Stimulated activated CD8-positive, alpha-beta memory T cell treated with anti-CD3 and anti-CD28 coated beads, Interleukin-15, amount 100 ng/mL, for 1 hour (primary cell): ENCODE measurements around the gene RB1.
"Not testable (repeated sequence)": the region's sequence is repeated elsewhere in the genome, so short reads cannot be mapped to it uniquely, and the experiment has no call there.

Experiments
- DNase-seq: peaks from one replicate; pipeline ENCODE4 v3.0.0-alpha.2; 2020; ENCODE audit warnings: low read depth

Gene RB1

GRCh38 chr13:48410199-48410598, 106.6 kb downstream of the RB1 start:
- no peak for DNase-seq

GRCh38 chr13:48411147-48411794, 107.7 kb downstream of the RB1 start:
- DNase-seq: no peak

GRCh38 chr13:48411841-48412531, 108.4 kb downstream of the RB1 start:
- no peak for DNase-seq

- no peak for DNase-seq
Observed at GRCh38 chr13:48412881-48413351, 109.4 kb downstream of the RB1 start, which contains the start of gene LPAR6. LPAR6 (minus strand) TSS chr13:48413113; CDS start chr13:48412423, 690 bp downstream.

GRCh38 chr13:48414501-48414900, 111.0 kb downstream of the RB1 start:
- DNase-seq: no peak

GRCh38 chr13:48415516-48415915, 112.0 kb downstream of the RB1 start:
- no peak for DNase-seq

GRCh38 chr13:48422003-48422402, 118.5 kb downstream of the RB1 start:
- DNase-seq: not testable (repeated sequence)

GRCh38 chr13:48424212-48424611, 120.7 kb downstream of the RB1 start:
- no peak for DNase-seq

- DNase-seq: no peak
Observed at GRCh38 chr13:48426052-48426451, 122.5 kb downstream of the RB1 start.

- not testable (repeated sequence) for DNase-seq
Observed at GRCh38 chr13:48426755-48427298, 123.3 kb downstream of the RB1 start.

GRCh38 chr13:48429036-48429435, 125.5 kb downstream of the RB1 start:
- DNase-seq: no peak

GRCh38 chr13:48429886-48430285, 126.3 kb downstream of the RB1 start:
- DNase-seq: no peak

GRCh38 chr13:48431431-48431830, 127.9 kb downstream of the RB1 start:
- DNase-seq: no peak

- DNase-seq: no peak
Observed at GRCh38 chr13:48431987-48432615, 128.6 kb downstream of the RB1 start.

GRCh38 chr13:48434200-48434599, 130.6 kb downstream of the RB1 start:
- no peak for DNase-seq

- no peak for DNase-seq
Observed at GRCh38 chr13:48436661-48437288, 133.2 kb downstream of the RB1 start.

GRCh38 chr13:48437371-48437770, 133.8 kb downstream of the RB1 start:
- no peak for DNase-seq

- no peak for DNase-seq
Observed at GRCh38 chr13:48443442-48444208, 140.1 kb downstream of the RB1 start.

- no peak for DNase-seq
Observed at GRCh38 chr13:48446464-48446863, 142.9 kb downstream of the RB1 start.

GRCh38 chr13:48448285-48448958, 144.9 kb downstream of the RB1 start:
- no peak for DNase-seq
